Endothelial cell of umbilical vein (primary cell): ENCODE data around the gene CLEC4M. TPM values are rescaled to one million over a fixed set of nuclear protein-coding genes. Genes with fewer than 3 reads are reported as not detected.

Experiments used
- BruUV-seq: library from RNA; stranded (reverse); fragments of 400-500 nt; replicated peaks from 2 replicates; lab custom pipeline; 2021; lab: Mats Ljungman, UMichigan
- CTCF ChIA-PET: fragments of 300-600, 350-600 bp; sonication (Branson Sonifier 250); formaldehyde crosslinking; loops from one replicate; lab custom pipeline; 2021; ENCODE audit warnings: antibody characterized with exemption, inconsistent platforms; lab: Charles Lee
- POLR2A ChIA-PET: fragments of 300-600, 350-600 bp; sonication (Branson Sonifier 250); formaldehyde crosslinking; loops from one replicate; lab custom pipeline; 2021; ENCODE audit warnings: antibody characterized with exemption, inconsistent platforms; lab: Charles Lee
- DNase-seq: peaks from one replicate; pipeline ENCODE4 v3.0.0-alpha.2; 2011; ENCODE audit warnings: low read depth, low spot score
- FAIRE-seq: peaks from 2 replicates; lab custom pipeline; 2011; peaks lifted over from hg19 to GRCh38; lab: Jason Lieb, UNC
- H2AFZ ChIP-seq: 2 replicates; pipeline ENCODE4 v1.6.0; 2012; ENCODE audit warnings: low read depth, low read length, control low read depth, inconsistent platforms
- H3K27ac ChIP-seq: 2 replicates; pipeline ENCODE4 v1.5.1; 2011; ENCODE audit warnings: low read depth, mild to moderate bottlenecking, control low read depth, low read length, moderate library complexity; ENCODE audit not compliant: insufficient read depth
- H3K27me3 ChIP-seq, 2 experiments: 2 replicates each; pipeline versions ENCODE4 v1.6.0 to v1.6.1; 2011; ENCODE audit warnings: low read length in 2 of 2, mixed read lengths in 1 of 2; ENCODE audit not compliant: control insufficient read depth in 2 of 2, insufficient read depth in 2 of 2
- H3K36me3 ChIP-seq, 2 experiments: 2 replicates in 1 of 2; 3 replicates in 1 of 2; pipeline ENCODE4 v1.5.1; 2011; ENCODE audit warnings: low read length in 2 of 2, mild to moderate bottlenecking in 1 of 2, moderate library complexity in 1 of 2; ENCODE audit not compliant: control insufficient read depth in 2 of 2, insufficient read depth in 2 of 2; ENCODE audit errors: extremely low read depth in 1 of 2
- H3K4me1 ChIP-seq: 3 replicates; pipeline ENCODE4 v1.5.1; 2011; ENCODE audit warnings: mild to moderate bottlenecking, low read length; ENCODE audit not compliant: control insufficient read depth, insufficient read depth; ENCODE audit errors: extremely low read depth
- H3K4me2 ChIP-seq: 2 replicates; pipeline ENCODE4 v1.6.1; 2011; ENCODE audit warnings: low read length, control low read depth, mixed read lengths; ENCODE audit not compliant: insufficient read depth
- H3K4me3 ChIP-seq, 3 experiments: fragments of 200-600 bp in 1 of 3; sonication (generic), shearing (Covaris generic) in 1 of 3; replicated peaks in 1 of 3; 2 replicates each; pipeline ENCODE4 v1.5.1; 2011 to 2016; ENCODE audit warnings: control low read depth in 3 of 3, low read length in 3 of 3, mild to moderate bottlenecking in 2 of 3, inconsistent platforms in 1 of 3, low read depth in 1 of 3, moderate library complexity in 1 of 3; ENCODE audit not compliant: insufficient read depth in 1 of 3
- H3K79me2 ChIP-seq: 2 replicates; pipeline ENCODE4 v1.6.0; 2012; ENCODE audit warnings: low read length, inconsistent platforms; ENCODE audit not compliant: control insufficient read depth, insufficient read depth
- H3K9ac ChIP-seq: replicated peaks from 2 replicates; pipeline ENCODE3; 2011; ENCODE audit warnings: low read length, control low read depth; ENCODE audit not compliant: insufficient read depth; ENCODE audit errors: extremely low read depth
- H3K9me1 ChIP-seq: replicated peaks from 3 replicates; pipeline ENCODE4 v1.6.0; 2011; ENCODE audit warnings: mild to moderate bottlenecking, low read length; ENCODE audit not compliant: control insufficient read depth, insufficient read depth; ENCODE audit errors: extremely low read depth
- H3K9me3 ChIP-seq: replicated peaks from 2 replicates; pipeline ENCODE4 v1.5.1; 2012; ENCODE audit warnings: low read length, inconsistent platforms; ENCODE audit not compliant: control insufficient read depth, insufficient read depth
- H4K20me1 ChIP-seq: replicated peaks from 2 replicates; pipeline ENCODE3; 2011; ENCODE audit warnings: mild to moderate bottlenecking, low read length; ENCODE audit not compliant: control insufficient read depth, insufficient read depth; ENCODE audit errors: extremely low read depth
- CTCF ChIP-seq, 2 donors: IDR thresholded peaks; 1 replicate in 1 of 2; 2 replicates in 1 of 2; pipeline ENCODE4 v1.5.1; 2011; ENCODE audit warnings: low read length in 2 of 2, mild to moderate bottlenecking in 2 of 2, moderate library complexity in 2 of 2, control low read depth in 1 of 2, inconsistent platforms in 1 of 2, low read depth in 1 of 2; ENCODE audit not compliant: insufficient read depth in 1 of 2; ENCODE audit errors: extremely low read depth in 1 of 2
- EZH2 ChIP-seq: IDR thresholded peaks from 2 replicates; pipeline ENCODE4 v1.6.1; 2012; ENCODE audit warnings: borderline replicate concordance, low read depth, mild to moderate bottlenecking, moderate library complexity, low read length, inconsistent platforms; ENCODE audit not compliant: severe bottlenecking
- FOS ChIP-seq: IDR thresholded peaks from 2 replicates; pipeline ENCODE4 v1.6.1; 2011; ENCODE audit warnings: mild to moderate bottlenecking, low read length, moderate library complexity, borderline replicate concordance; ENCODE audit not compliant: insufficient read depth
- GATA2 ChIP-seq: IDR thresholded peaks from 2 replicates; pipeline ENCODE4 v1.7.0; 2011; ENCODE audit warnings: low read depth, mild to moderate bottlenecking, moderate library complexity, mixed read lengths, low read length; ENCODE audit not compliant: insufficient read length, insufficient read depth
- JUN ChIP-seq: IDR thresholded peaks from 2 replicates; pipeline ENCODE4 v1.6.1; 2011; ENCODE audit warnings: borderline replicate concordance, low read depth; ENCODE audit not compliant: insufficient read length, insufficient read depth
- MAX ChIP-seq: IDR thresholded peaks from 2 replicates; pipeline ENCODE4 v1.6.1; 2011; ENCODE audit not compliant: insufficient read depth, insufficient read length
- MYC ChIP-seq: IDR thresholded peaks from one replicate; pipeline ENCODE4 v1.6.1; 2011; ENCODE audit warnings: mild to moderate bottlenecking, low read depth, low read length
- POLR2A ChIP-seq: IDR thresholded peaks from 2 replicates; pipeline ENCODE4 v1.6.1; 2012; ENCODE audit warnings: low read depth, mild to moderate bottlenecking, control low read depth, low read length
- POLR2AphosphoS5 ChIP-seq: IDR thresholded peaks from 2 replicates; pipeline ENCODE4 v1.6.1; 2012; ENCODE audit warnings: low read depth, mild to moderate bottlenecking, control low read depth, low read length, moderate library complexity; ENCODE audit not compliant: insufficient read depth
- dilution Hi-C: fragments of 300-500 bp; cut with MboI; formaldehyde crosslinking; loops from one replicate; pipeline ENCODE4 v1.15.0; 2019; ENCODE audit warnings: low sequenced_read_pairs; ENCODE audit not compliant: extremely low pct_ligation_motif_present
- intact Hi-C: fragments of 100-400 bp; cut with micrococcal nuclease; formaldehyde crosslinking; loops from one replicate; pipeline ENCODE4 v1.10.0; 2022
- polyA plus RNA-seq, 4 experiments: library from polyadenylated mRNA; depleted of rRNA in 3 of 4; stranded (reverse) in 3 of 4; unstranded in 1 of 4; fragments of >200 nt; gene quantifications; 2 replicates each; pipeline versions ENCODE4 v1.2.1 to v1.2.3, GENCODE V29; 2011 to 2012; ENCODE audit warnings: missing spikeins in 1 of 4
- total RNA-seq: library from RNA; stranded (reverse); gene quantifications from 2 replicates; pipeline ENCODE4 v1.2.3, GENCODE V29; 2021

CLEC4M gene
- total and polyA plus RNA-seq, 2 donors (not counting 3 experiments of a cell fraction or from before 2014, with no cell fraction given) = 0.46 to 1.0 TPM

GRCh38 chr19:7811989-7812388 lies 48.9 kb downstream of the CLEC4M start:
- Histone ChIP-seq H3K27me3 (no peaks in the 10 kb centered on the region), H3K9me1 (no peaks in the 10 kb centered on the region), H2AFZ (no peak overlapping the region), H3K36me3 (no peaks in the 10 kb centered on the region), H4K20me1 (no peaks in the 10 kb centered on the region), H3K9me3 (no peaks in the 10 kb centered on the region), H3K4me3 (no peak overlapping the region), H3K27ac (no peak overlapping the region), H3K4me2 (no peak overlapping the region), H3K4me1 (no peaks in the 10 kb centered on the region), H3K9ac (no peak overlapping the region), H3K79me2 (no peaks in the 10 kb centered on the region)
- POLR2A ChIA-PET = no interaction called here
- dilution Hi-C loops = no loop called here
- TF ChIP-seq MAX (no peak), CTCF (IDR thresholded peaks at IDR 0.05; ENCODE audit: extremely low read depth in 1 of 2, insufficient read depth in 1 of 2, low read depth in 1 of 2, low read length in 2 of 2) (no peak), EZH2 (no peak), GATA2 (no peak), FOS (no peak), JUN (no peak), MYC (no peak), POLR2A (no peak), POLR2AphosphoS5 (no peak)
- FAIRE-seq (no peak), DNase-seq (no peak)
- CTCF ChIA-PET = interaction anchor here (1.1 to 1.9 kb wide), 4 partner anchors 9 to 244 kb away, joined by 3 to 8 read pairs (median 4); no protein-coding TSS in a partner anchor
- intact Hi-C loops = no loop called here
- no TSS peak for BruUV-seq
